A673 (cell line): ENCODE measurements around the gene CDH4. TPM values are rescaled to one million over a fixed set of nuclear protein-coding genes. Genes with fewer than 3 reads are reported as not detected.

Experiments
- BruUV-seq: library from RNA; stranded (reverse); fragments of 400-500 nt; replicated peaks from 2 replicates; lab custom pipeline; 2021; lab: Mats Ljungman, UMichigan
- CTCF ChIA-PET: fragments of 300-600 bp; sonication (Branson Sonifier 250); formaldehyde crosslinking; loops from one replicate; lab custom pipeline; 2022; ENCODE audit warnings: antibody characterized with exemption; lab: Charles Lee
- POLR2A ChIA-PET: fragments of 300-600 bp; sonication (Branson Sonifier 250); formaldehyde crosslinking; loops from one replicate; lab custom pipeline; 2022; ENCODE audit warnings: antibody characterized with exemption; ENCODE audit not compliant: low non-redundant PET; lab: Charles Lee
- DNase-seq: peaks from one replicate; pipeline ENCODE4 v3.0.0-alpha.2; 2015; ENCODE audit warnings: low spot score
- H3K27ac ChIP-seq: fragments of 200-600 bp; sonication (generic); 2 replicates; pipeline ENCODE4 v1.5.1; 2016; ENCODE audit warnings: mixed run types, low read depth, mild to moderate bottlenecking, mixed read lengths, antibody characterized with exemption, low read length; ENCODE audit not compliant: poor library complexity, severe bottlenecking
- H3K27me3 ChIP-seq: fragments of 200-600 bp; sonication (generic); replicated peaks from 2 replicates; pipeline ENCODE4 v1.6.1; 2017; ENCODE audit warnings: mixed run types, low read depth, mild to moderate bottlenecking, mixed read lengths, antibody characterized with exemption, low read length; ENCODE audit not compliant: insufficient read depth, poor library complexity
- H3K36me3 ChIP-seq: fragments of 200-600 bp; sonication (generic); 2 replicates; pipeline ENCODE4 v1.6.1; 2016; ENCODE audit warnings: mixed run types, mild to moderate bottlenecking, mixed read lengths, antibody characterized with exemption, low read length; ENCODE audit not compliant: insufficient read depth, poor library complexity, severe bottlenecking
- H3K4me1 ChIP-seq: fragments of 200-600 bp; sonication (generic); 2 replicates; pipeline ENCODE4 v1.6.1; 2017; ENCODE audit warnings: mixed run types, mild to moderate bottlenecking, mixed read lengths, antibody characterized with exemption, low read length; ENCODE audit not compliant: insufficient read depth, poor library complexity, severe bottlenecking
- H3K4me3 ChIP-seq: fragments of 200-600 bp; sonication (generic); 2 replicates; pipeline ENCODE4 v1.5.1; 2016; ENCODE audit warnings: low read depth, mixed run types, mild to moderate bottlenecking, mixed read lengths, low read length; ENCODE audit not compliant: poor library complexity, severe bottlenecking
- H3K9me3 ChIP-seq: fragments of 200-600 bp; sonication (generic); 2 replicates; pipeline ENCODE4 v1.6.1; 2016; ENCODE audit warnings: mixed run types, low read depth, mild to moderate bottlenecking, mixed read lengths, antibody characterized with exemption, low read length; ENCODE audit not compliant: poor library complexity, severe bottlenecking
- CTCF ChIP-seq: fragments of 300-800, 200-600 bp; sonication (generic); conservative IDR thresholded peaks from 2 replicates; pipeline ENCODE4 v1.5.1; 2017; ENCODE audit warnings: low read depth, mild to moderate bottlenecking, antibody characterized with exemption, low read length, moderate library complexity, mixed read lengths
- EZH2 ChIP-seq: fragments of 200-600 bp; sonication (generic); IDR thresholded peaks from 2 replicates; pipeline ENCODE4 v1.6.1; 2017; ENCODE audit warnings: borderline replicate concordance, low read depth, mild to moderate bottlenecking, mixed read lengths, antibody characterized with exemption, low read length; ENCODE audit not compliant: poor library complexity, severe bottlenecking
- intact Hi-C: fragments of 100-400 bp; cut with micrococcal nuclease; formaldehyde crosslinking; loops from one replicate; pipeline ENCODE4 v1.10.0; 2022; ENCODE audit not compliant: unreplicated experiment
- total RNA-seq: library from RNA; stranded (reverse); gene quantifications from 2 replicates; pipeline ENCODE4 v1.2.3, GENCODE V29; 2021

The CDH4 gene
- total RNA-seq, 1 experiment from 2014 or later: 8.3 TPM

- Histone ChIP-seq H3K27me3 (peaks cover 16% of the 10 kb centered on the region), H3K27ac (no peak overlapping the region), H3K36me3 (no peaks in the 10 kb centered on the region), H3K9me3 (no peaks in the 10 kb centered on the region), H3K4me1 (peaks cover 4% of the 10 kb centered on the region), H3K4me3 (no peak overlapping the region)
- POLR2A ChIA-PET: no interaction called here
- intact Hi-C loops: no loop called here
- no peak for DNase-seq
- BruUV-seq: no TSS peak
- CTCF ChIA-PET: no interaction called here
- TF ChIP-seq EZH2: no peak
Measured at GRCh38 chr20:61725966-61726365, 473.9 kb downstream of the CDH4 start.

GRCh38 chr20:61726979-61727378 lies 474.9 kb downstream of the CDH4 start:
- no peak for DNase-seq
- H3K27me3 ChIP-seq: peaks cover 6% of the 10 kb centered on the region
- no peak overlapping the region for H3K27ac ChIP-seq
- no peaks in the 10 kb centered on the region for H3K9me3 ChIP-seq
- POLR2A ChIA-PET: no interaction called here
- TF ChIP-seq EZH2 (no peak), CTCF (no peak)
- H3K36me3 ChIP-seq: no peaks in the 10 kb centered on the region
- H3K4me1 ChIP-seq: peaks cover 4% of the 10 kb centered on the region
- intact Hi-C loops: no loop called here
- no peak overlapping the region for H3K4me3 ChIP-seq
- BruUV-seq: no TSS peak
- CTCF ChIA-PET: no interaction called here

GRCh38 chr20:61727761-61728160 lies 475.7 kb downstream of the CDH4 start:
- peaks cover 4% of the 10 kb centered on the region for H3K4me1 ChIP-seq
- TF ChIP-seq EZH2 (no peak), CTCF (no peak)
- no peak for DNase-seq
- no peak overlapping the region for H3K4me3 ChIP-seq
- H3K9me3 ChIP-seq: no peaks in the 10 kb centered on the region
- intact Hi-C loops: no loop called here
- H3K27ac ChIP-seq: no peak overlapping the region
- peaks cover 4% of the 10 kb centered on the region for H3K27me3 ChIP-seq
- no peaks in the 10 kb centered on the region for H3K36me3 ChIP-seq
- BruUV-seq: no TSS peak
- ChIA-PET POLR2A (no interaction called here), CTCF (no interaction called here)

- H3K4me1 ChIP-seq: peaks cover 4% of the 10 kb centered on the region
- TF ChIP-seq EZH2: no peak
- TF ChIP-seq CTCF: no peak
- H3K27ac ChIP-seq: no peak overlapping the region
- H3K4me3 ChIP-seq: no peak overlapping the region
- no TSS peak for BruUV-seq
- ChIA-PET CTCF (no interaction called here), POLR2A (no interaction called here)
- no peaks in the 10 kb centered on the region for H3K36me3 ChIP-seq
- H3K9me3 ChIP-seq: no peaks in the 10 kb centered on the region
- peaks cover 7% of the 10 kb centered on the region for H3K27me3 ChIP-seq
- intact Hi-C loops: no loop called here
- DNase-seq: no peak
Measured at GRCh38 chr20:61728326-61728725, 476.3 kb downstream of the CDH4 start.
